Ovary (tissue), 9 donors: ENCODE results near the gene NHLRC4. TPM values are rescaled to one million over a fixed set of nuclear protein-coding genes. Genes with fewer than 3 reads are reported as not detected.

Experiments
- DNase-seq, 5 donors: peaks; one replicate each; pipeline ENCODE4 v3.0.0-alpha.2; 2019 to 2020
- H3K27ac ChIP-seq, 2 donors: fragments of 200-600 bp; one replicate each; pipeline versions ENCODE4 v1.5.1 to v1.8.0; 2019 to 2022
- H3K27me3 ChIP-seq: fragments of 200-600 bp; one replicate; pipeline ENCODE4 v1.8.0; 2022
- H3K36me3 ChIP-seq: fragments of 200-600 bp; sonication (generic); one replicate; pipeline ENCODE4 v1.5.1; 2019
- H3K4me1 ChIP-seq: one replicate; pipeline ENCODE4 v1.8.1; 2013; ENCODE audit warnings: mild to moderate bottlenecking, moderate library complexity; ENCODE audit not compliant: insufficient read depth
- H3K4me3 ChIP-seq: fragments of 200-600 bp; sonication (generic); one replicate; pipeline ENCODE4 v1.5.1; 2017
- H3K9me3 ChIP-seq, 2 donors: fragments of 200-600 bp in 1 of 2; sonication (generic) in 1 of 2; one replicate each; pipeline versions ENCODE4 v1.5.1 to v1.8.1; 2013 to 2019; ENCODE audit warnings: mild to moderate bottlenecking in 1 of 2, moderate library complexity in 1 of 2
- EP300 ChIP-seq: sonication (generic); formaldehyde crosslinking; IDR thresholded peaks from one replicate; pipeline ENCODE4 v1.6.1; 2017; ENCODE audit warnings: antibody characterized with exemption
- POLR2A ChIP-seq: fragments of 450-650 bp; IDR thresholded peaks from one replicate; pipeline ENCODE4 v1.6.1; 2017; ENCODE audit warnings: antibody characterized with exemption, mild to moderate bottlenecking, moderate library complexity
- WGBS, 3 donors: extraction: QIAGEN DNeasy Blood & Tissue Kit in 1 of 3; methylation state at CpG; one replicate each; pipeline versions ENCODE4 v1.1.5 to v1.1.7; 2013 to 2017; 5-methylcytosine and 5-hydroxymethylcytosine counted together
- intact Hi-C, 4 donors: fragments of 100-400 bp; cut with DNase I; formaldehyde crosslinking; loops; one replicate each; pipeline versions ENCODE4 v1.11.0 to v1.15.1; 2022 to 2023
- polyA plus RNA-seq, 2 donors: library from polyadenylated mRNA; stranded (reverse); fragments of 200-250 nt in 1 of 2; fragments of 350-450 nt in 1 of 2; fragmentation: Illumina TruSeq in 1 of 2; extraction: RNeasy Lipid Tissue Mini Kit (QIAGEN cat#74804) in 1 of 2; gene quantifications; one replicate each; pipeline ENCODE4 v1.2.3, GENCODE V29; 2013 to 2014
- total RNA-seq, 7 donors: library from RNA; depleted of rRNA in 2 of 7; stranded (reverse); fragments of >200 nt in 2 of 7; fragmentation: NEBNext Ultra II Directional in 3 of 7; extraction: Animal tissue kit (Norgen Biotek cat#: 25700) in 3 of 7; gene quantifications; one replicate each; pipeline versions ENCODE4 v1.1.0 to v1.2.4, GENCODE V29; 2016 to 2023
- TF ChIP-seq, protein P1 (sequence below), 3 donors: fragments of 450-650 bp in 2 of 3; fragments of 200-600 bp in 1 of 3; IDR thresholded peaks; one replicate each; pipeline versions ENCODE4 v1.5.1 to v1.8.0; 2016 to 2022; ENCODE audit warnings: antibody characterized with exemption in 3 of 3, mild to moderate bottlenecking in 1 of 3
- donor health status: DM: no; HTN: no; CAD: no; lungs with moderate emphysema.
- donor health status: DM: no; HTN: no; CAD: no.
- donor health status: Bipolar disorder and iron deficiency.
- donor health status: DM: yes; HTN: yes; CAD: no.
- donor health status: DM: no; HTN: no; CAD: no.
- donor health status: DM: yes; HTN: yes; CAD: no.

NHLRC4 gene
- total and polyA plus RNA-seq, 9 donors = 0.53 to 15.4 (median 5.0) TPM

DNA sequence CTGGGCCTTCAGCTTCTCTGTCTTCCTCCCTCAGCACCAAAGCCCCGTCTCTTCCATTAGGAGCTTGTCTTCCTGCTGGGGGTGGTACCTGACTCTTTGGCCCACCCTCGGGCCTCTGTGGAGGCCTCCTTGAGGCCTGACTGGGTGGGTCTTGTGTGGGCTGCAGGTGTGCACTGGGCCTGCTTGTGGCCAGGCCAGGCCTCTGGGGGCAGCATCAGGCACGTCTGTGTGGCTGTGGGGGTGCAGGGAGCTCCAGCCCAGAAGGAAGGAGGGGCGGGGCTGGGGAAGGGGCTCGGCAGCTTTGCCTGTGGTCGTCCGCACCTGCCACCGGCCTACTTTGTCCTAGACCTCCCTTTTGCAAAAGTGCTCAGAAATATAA lies 10.0 kb downstream of the NHLRC4 start:
- Histone ChIP-seq H3K27me3 (no peaks in the 10 kb centered on the region), H3K4me1 (no peaks in the 10 kb centered on the region), H3K9me3 (no peaks in the 10 kb centered on the region), H3K27ac (no peak overlapping the region), H3K4me3 (no peak overlapping the region), H3K36me3 (no peaks in the 10 kb centered on the region)
- no peak for DNase-seq
- 30 to 52% (median 44%) methylated on average over 8 of the region's 8 CpGs for WGBS, 3 donors
- no peak for TF ChIP-seq EP300
- no peak for TF ChIP-seq POLR2A
- TF ChIP-seq, protein P1, sequence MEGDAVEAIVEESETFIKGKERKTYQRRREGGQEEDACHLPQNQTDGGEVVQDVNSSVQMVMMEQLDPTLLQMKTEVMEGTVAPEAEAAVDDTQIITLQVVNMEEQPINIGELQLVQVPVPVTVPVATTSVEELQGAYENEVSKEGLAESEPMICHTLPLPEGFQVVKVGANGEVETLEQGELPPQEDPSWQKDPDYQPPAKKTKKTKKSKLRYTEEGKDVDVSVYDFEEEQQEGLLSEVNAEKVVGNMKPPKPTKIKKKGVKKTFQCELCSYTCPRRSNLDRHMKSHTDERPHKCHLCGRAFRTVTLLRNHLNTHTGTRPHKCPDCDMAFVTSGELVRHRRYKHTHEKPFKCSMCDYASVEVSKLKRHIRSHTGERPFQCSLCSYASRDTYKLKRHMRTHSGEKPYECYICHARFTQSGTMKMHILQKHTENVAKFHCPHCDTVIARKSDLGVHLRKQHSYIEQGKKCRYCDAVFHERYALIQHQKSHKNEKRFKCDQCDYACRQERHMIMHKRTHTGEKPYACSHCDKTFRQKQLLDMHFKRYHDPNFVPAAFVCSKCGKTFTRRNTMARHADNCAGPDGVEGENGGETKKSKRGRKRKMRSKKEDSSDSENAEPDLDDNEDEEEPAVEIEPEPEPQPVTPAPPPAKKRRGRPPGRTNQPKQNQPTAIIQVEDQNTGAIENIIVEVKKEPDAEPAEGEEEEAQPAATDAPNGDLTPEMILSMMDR (IDR thresholded peaks at IDR 0.05) = no peak
- intact Hi-C loops = no loop called here

DNA sequence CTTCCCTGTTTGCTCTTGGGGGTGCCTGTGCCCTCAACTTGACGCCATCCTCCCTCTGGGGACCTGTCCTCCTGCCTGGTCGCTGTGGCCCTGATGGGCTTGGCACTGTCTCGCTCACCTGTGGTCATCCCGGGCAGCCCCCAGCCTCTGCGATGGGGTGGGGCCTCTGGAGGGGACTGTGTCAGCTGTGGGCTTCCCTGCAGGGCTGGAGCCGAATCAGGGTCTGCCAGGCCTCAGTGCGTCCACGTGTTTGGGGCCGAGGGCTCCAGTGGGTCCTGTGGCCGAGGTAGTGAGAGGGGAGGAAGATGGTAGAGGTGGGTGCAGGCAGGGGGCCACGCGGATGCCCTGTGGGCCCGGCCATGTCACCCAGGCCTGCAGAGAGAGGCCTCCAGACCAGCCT lies 11.0 kb downstream of the NHLRC4 start:
- no peaks in the 10 kb centered on the region for H3K36me3 ChIP-seq
- H3K4me1 ChIP-seq = no peaks in the 10 kb centered on the region
- no peak overlapping the region for H3K4me3 ChIP-seq
- TF ChIP-seq EP300 (no peak), POLR2A (no peak)
- TF ChIP-seq, protein P1 (IDR thresholded peaks at IDR 0.05) = no peak
- H3K27me3 ChIP-seq = no peaks in the 10 kb centered on the region
- H3K9me3 ChIP-seq = no peaks in the 10 kb centered on the region
- intact Hi-C loops = no loop called here
- WGBS, 3 donors = 90 to 93% (median 91%) methylated on average over 12 to 13 of the region's 13 CpGs
- no peak for DNase-seq
- no peak overlapping the region for H3K27ac ChIP-seq

DNA sequence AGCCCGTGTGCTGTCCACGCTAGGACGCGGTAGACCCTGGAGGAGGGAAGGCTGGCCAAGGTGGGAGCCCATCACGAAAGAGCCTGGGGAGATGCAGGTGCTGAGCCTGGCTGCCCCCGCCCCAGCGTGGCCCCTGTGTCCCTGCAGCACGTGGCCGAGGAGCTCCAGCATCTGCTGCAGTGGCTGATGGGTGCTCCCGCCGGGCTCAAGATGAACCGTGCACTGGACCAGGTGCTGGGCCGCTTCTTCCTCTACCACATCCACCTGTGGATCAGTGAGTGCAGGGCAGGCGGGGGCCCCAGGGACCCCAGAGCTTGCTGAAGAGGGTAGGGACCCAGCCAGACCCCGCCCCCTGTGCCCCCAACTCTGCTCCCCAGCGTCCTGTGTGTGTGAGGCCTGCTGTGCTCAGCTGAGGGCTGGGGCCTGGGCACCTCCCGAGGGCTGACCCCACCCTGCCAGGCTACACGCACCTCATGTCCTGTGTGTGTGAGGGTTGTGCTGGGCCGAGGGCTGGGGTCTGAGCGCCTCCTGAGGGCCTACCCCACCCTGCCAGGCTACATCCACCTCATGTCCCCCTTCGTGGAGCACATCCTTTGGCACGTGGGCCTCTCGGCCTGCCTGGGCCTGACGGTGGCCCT lies 11.5 kb downstream of the NHLRC4 start:
- DNase-seq = no peak
- 89 to 93% (median 89%) methylated on average over 22 to 24 of the region's 24 CpGs for WGBS, 3 donors
- H3K9me3 ChIP-seq = no peaks in the 10 kb centered on the region
- no peaks in the 10 kb centered on the region for H3K27me3 ChIP-seq
- H3K27ac ChIP-seq = no peak overlapping the region
- intact Hi-C loops = no loop called here
- no peaks in the 10 kb centered on the region for H3K36me3 ChIP-seq
- H3K4me1 ChIP-seq = no peaks in the 10 kb centered on the region
- TF ChIP-seq EP300 (no peak), POLR2A (no peak)
- TF ChIP-seq, protein P1 (IDR thresholded peaks at IDR 0.05) = no peak
- H3K4me3 ChIP-seq = no peak overlapping the region

DNA sequence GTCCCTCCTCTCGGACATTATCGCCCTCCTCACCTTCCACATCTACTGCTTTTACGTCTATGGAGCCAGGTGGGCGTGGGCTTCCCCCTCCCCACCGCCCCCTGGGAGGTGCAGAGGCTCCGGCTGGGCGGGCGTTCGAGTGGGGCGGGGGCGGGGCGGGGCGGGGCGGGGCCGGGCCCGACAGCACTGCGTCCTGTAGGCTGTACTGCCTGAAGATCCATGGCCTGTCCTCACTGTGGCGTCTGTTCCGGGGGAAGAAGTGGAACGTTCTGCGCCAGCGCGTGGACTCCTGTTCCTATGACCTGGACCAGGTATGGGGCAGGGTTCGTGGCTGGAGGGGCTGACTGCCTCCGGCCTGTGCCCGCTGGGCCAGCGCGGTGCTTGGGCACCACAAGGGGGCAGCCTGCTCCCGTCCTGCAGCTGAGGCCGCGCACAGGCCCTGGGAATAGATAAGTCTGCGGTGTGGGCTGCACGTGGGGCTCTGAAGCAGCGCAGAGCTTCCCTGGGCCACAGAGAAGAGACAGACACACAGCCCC lies 12.1 kb downstream of the NHLRC4 start:
- no peak overlapping the region for H3K27ac ChIP-seq
- no peak for TF ChIP-seq EP300
- TF ChIP-seq, protein P1 (IDR thresholded peaks at IDR 0.05) = peak; percentile 22 to 46 (median 23)
- WGBS, 3 donors = 44 to 56% (median 45%) methylated on average over 26 to 34 of the region's 34 CpGs
- H3K4me1 ChIP-seq = no peaks in the 10 kb centered on the region
- H3K36me3 ChIP-seq = no peaks in the 10 kb centered on the region
- H3K9me3 ChIP-seq = no peaks in the 10 kb centered on the region
- peak in 3 of 5 donors; percentile 62 to 77 (median 66) for DNase-seq
- intact Hi-C loops = no loop called here
- no peak overlapping the region for H3K4me3 ChIP-seq
- H3K27me3 ChIP-seq = no peaks in the 10 kb centered on the region
